ENCODE results near the gene USP9X.

USP9X gene

DNA sequence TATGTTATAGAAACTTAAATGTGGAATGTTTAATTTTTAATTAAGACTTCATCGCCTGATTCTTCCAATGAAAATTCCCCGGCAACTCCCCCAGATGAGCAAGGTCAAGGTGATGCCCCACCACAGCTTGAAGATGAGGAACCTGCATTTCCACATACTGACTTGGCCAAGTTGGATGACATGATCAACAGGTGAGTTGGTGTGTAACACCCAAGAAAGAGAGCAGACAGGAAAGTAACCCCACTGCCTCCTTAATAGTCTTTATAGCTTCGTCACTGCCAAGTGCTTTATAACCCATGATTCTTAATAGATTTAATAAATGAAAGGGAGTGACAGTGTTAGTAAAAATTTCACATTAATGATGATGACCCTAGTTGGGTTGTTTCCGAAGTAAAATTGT, 43.7 kb downstream of the USP9X start:
- Histone ChIP-seq H3K4me3 (replicated peaks; ENCODE audit: insufficient read depth, low read length) (no peak overlapping the region), H3K27me3 (ENCODE audit: insufficient read depth, poor library complexity, severe bottlenecking) (no peaks in the 10 kb centered on the region), H3K27ac (replicated peaks) (no peak overlapping the region)
- TF ChIP-seq GABPA (IDR thresholded peaks at IDR 0.05; ENCODE audit: low read depth) (no peak), SPI1 (IDR thresholded peaks at IDR 0.05; ENCODE audit: borderline replicate concordance, low read depth) (no peak), POLR2AphosphoS5 (IDR thresholded peaks at IDR 0.05; ENCODE audit: low read depth) (no peak)
- TF ChIP-seq, protein P1, sequence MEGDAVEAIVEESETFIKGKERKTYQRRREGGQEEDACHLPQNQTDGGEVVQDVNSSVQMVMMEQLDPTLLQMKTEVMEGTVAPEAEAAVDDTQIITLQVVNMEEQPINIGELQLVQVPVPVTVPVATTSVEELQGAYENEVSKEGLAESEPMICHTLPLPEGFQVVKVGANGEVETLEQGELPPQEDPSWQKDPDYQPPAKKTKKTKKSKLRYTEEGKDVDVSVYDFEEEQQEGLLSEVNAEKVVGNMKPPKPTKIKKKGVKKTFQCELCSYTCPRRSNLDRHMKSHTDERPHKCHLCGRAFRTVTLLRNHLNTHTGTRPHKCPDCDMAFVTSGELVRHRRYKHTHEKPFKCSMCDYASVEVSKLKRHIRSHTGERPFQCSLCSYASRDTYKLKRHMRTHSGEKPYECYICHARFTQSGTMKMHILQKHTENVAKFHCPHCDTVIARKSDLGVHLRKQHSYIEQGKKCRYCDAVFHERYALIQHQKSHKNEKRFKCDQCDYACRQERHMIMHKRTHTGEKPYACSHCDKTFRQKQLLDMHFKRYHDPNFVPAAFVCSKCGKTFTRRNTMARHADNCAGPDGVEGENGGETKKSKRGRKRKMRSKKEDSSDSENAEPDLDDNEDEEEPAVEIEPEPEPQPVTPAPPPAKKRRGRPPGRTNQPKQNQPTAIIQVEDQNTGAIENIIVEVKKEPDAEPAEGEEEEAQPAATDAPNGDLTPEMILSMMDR (IDR thresholded peaks at IDR 0.05; ENCODE audit: insufficient read depth, low read length): no peak
- TF ChIP-seq, protein P2, sequence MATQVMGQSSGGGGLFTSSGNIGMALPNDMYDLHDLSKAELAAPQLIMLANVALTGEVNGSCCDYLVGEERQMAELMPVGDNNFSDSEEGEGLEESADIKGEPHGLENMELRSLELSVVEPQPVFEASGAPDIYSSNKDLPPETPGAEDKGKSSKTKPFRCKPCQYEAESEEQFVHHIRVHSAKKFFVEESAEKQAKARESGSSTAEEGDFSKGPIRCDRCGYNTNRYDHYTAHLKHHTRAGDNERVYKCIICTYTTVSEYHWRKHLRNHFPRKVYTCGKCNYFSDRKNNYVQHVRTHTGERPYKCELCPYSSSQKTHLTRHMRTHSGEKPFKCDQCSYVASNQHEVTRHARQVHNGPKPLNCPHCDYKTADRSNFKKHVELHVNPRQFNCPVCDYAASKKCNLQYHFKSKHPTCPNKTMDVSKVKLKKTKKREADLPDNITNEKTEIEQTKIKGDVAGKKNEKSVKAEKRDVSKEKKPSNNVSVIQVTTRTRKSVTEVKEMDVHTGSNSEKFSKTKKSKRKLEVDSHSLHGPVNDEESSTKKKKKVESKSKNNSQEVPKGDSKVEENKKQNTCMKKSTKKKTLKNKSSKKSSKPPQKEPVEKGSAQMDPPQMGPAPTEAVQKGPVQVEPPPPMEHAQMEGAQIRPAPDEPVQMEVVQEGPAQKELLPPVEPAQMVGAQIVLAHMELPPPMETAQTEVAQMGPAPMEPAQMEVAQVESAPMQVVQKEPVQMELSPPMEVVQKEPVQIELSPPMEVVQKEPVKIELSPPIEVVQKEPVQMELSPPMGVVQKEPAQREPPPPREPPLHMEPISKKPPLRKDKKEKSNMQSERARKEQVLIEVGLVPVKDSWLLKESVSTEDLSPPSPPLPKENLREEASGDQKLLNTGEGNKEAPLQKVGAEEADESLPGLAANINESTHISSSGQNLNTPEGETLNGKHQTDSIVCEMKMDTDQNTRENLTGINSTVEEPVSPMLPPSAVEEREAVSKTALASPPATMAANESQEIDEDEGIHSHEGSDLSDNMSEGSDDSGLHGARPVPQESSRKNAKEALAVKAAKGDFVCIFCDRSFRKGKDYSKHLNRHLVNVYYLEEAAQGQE (IDR thresholded peaks at IDR 0.05; ENCODE audit: insufficient replicate concordance, low read depth): no peak
- DNase-seq (ENCODE audit: low read depth in 1 of 2, low spot score in 1 of 2): no peak

DNA sequence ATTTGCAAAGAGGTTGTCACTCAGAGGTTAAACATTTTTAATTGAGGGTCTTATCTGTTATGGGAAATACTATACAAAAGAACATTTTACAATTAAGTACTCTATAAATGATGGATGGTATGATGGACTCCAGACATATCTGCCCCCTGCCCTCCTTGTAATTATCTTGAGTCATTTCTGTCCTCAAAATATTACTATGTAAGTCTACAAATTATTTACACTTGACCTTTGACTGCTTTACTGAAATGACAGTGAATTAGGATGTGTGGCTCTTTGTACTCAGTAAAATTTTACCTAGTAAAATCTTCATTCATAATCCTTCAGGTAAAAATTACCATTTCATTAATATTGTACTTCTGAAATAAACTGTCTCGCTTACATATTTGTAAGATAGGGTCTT, 46.5 kb downstream of the USP9X start:
- H3K27ac ChIP-seq (replicated peaks): no peak overlapping the region
- H3K27me3 ChIP-seq (ENCODE audit: insufficient read depth, poor library complexity, severe bottlenecking): no peaks in the 10 kb centered on the region
- H3K4me3 ChIP-seq (replicated peaks; ENCODE audit: insufficient read depth, low read length): no peak overlapping the region
- no peak for DNase-seq (ENCODE audit: low read depth in 1 of 2, low spot score in 1 of 2)
- TF ChIP-seq, protein P1 (IDR thresholded peaks at IDR 0.05; ENCODE audit: insufficient read depth, low read length): no peak
- no peak for TF ChIP-seq POLR2AphosphoS5 (IDR thresholded peaks at IDR 0.05; ENCODE audit: low read depth)
- no peak for TF ChIP-seq SPI1 (IDR thresholded peaks at IDR 0.05; ENCODE audit: borderline replicate concordance, low read depth)
- TF ChIP-seq GABPA (IDR thresholded peaks at IDR 0.05; ENCODE audit: low read depth): no peak
- TF ChIP-seq, protein P2 (IDR thresholded peaks at IDR 0.05; ENCODE audit: insufficient replicate concordance, low read depth): no peak

DNA sequence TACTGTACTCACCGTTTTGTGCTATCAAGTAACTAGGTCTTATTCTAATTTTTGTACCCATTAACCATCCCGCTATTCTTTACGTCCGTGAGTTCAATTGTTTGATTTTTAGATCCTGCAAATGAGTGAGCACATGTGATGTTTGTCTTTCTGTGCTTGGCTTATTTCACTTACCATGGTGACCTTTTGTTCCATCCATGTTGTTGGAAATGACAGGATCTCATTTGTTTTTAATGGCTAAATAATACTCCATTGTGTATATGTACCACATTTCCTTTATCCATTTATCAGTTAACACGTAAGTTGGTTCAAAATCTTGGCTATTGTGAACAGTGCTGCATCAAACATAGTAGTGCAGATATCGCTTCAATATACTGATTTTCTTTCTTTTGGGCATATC, 48.3 kb downstream of the USP9X start:
- Histone ChIP-seq H3K4me3 (replicated peaks; ENCODE audit: insufficient read depth, low read length) (no peak overlapping the region), H3K27me3 (ENCODE audit: insufficient read depth, poor library complexity, severe bottlenecking) (no peaks in the 10 kb centered on the region), H3K27ac (replicated peaks) (no peak overlapping the region)
- TF ChIP-seq, protein P1 (IDR thresholded peaks at IDR 0.05; ENCODE audit: insufficient read depth, low read length): no peak
- no peak for DNase-seq (ENCODE audit: low read depth in 1 of 2, low spot score in 1 of 2)

DNA sequence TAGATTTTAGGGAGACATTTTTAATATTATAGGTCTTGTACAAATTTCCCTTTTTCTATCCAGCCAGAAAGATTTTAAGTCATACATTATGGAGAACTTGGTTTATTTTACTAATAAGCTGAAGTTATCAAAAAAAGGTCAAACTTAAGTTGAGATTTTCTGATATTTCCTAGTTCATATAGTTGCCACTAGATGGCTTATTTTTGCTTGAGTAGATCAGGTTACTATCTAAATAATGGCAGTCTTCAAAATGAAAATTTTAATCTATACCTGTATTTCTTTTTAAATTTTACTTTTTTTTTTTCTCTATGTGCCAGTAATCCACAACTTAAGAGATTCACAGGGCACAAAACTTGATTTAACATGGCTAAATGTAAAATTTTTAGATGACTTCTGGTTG, 52.3 kb downstream of the USP9X start:
- TF ChIP-seq, protein P1 (IDR thresholded peaks at IDR 0.05; ENCODE audit: insufficient read depth, low read length): no peak
- TF ChIP-seq POLR2AphosphoS5 (IDR thresholded peaks at IDR 0.05; ENCODE audit: low read depth) (no peak), GABPA (IDR thresholded peaks at IDR 0.05; ENCODE audit: low read depth) (no peak), SPI1 (IDR thresholded peaks at IDR 0.05; ENCODE audit: borderline replicate concordance, low read depth) (no peak)
- TF ChIP-seq, protein P2 (IDR thresholded peaks at IDR 0.05; ENCODE audit: insufficient replicate concordance, low read depth): no peak
- no peaks in the 10 kb centered on the region for H3K27me3 ChIP-seq (ENCODE audit: insufficient read depth, poor library complexity, severe bottlenecking)
- H3K27ac ChIP-seq (replicated peaks): no peak overlapping the region
- DNase-seq (ENCODE audit: low read depth in 1 of 2, low spot score in 1 of 2): no peak
- H3K4me3 ChIP-seq (replicated peaks; ENCODE audit: insufficient read depth, low read length): no peak overlapping the region

All from HL-60 (cell line).